ENCODE data around the gene MYO3B.
A peak's percentile ranks its signal among the peaks of the same experiment; 100 is the strongest.

The MYO3B gene

DNA sequence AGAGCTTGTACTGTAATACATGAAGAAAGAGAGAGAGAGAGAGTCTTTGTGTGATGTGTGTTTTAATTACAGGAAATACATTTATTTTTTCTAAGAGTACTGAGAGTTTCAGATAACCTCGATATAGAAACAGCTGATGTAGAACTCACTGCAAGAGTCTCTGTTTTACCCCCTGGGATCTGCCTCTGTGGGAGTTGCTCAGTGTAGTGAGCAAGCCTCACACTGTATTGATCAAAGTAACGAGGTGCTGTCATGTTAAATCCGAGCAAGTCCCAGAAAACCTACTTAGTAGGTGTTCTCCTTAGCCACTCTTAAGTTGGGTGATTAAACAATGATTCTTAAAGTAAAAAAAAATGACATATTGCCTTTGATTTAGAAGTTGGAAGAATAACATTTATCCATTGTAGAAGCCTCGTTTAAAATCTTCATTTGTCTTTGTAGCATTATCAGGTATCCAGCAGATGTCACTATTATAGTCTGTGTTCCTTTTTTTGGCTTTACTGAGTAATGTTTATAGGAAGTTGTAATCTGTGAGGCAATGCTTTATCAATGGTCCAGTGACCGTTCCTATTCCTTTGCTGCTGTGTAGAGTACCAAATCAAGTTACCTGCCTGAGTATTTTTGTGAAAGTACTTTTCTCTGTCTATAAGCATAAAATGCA lies 219.0 kb downstream of the MYO3B start:
- Mint-ChIP-seq H3K9me3 (no peaks in the 10 kb centered on the region), H3K36me3 (ENCODE audit: insufficient read depth) (no peaks in the 10 kb centered on the region), H3K27me3 (peaks cover 39 to 42% of the 10 kb centered on the region in 2 donors), H3K4me1 (ENCODE audit: low read depth in 2 of 2) (no peaks in the 10 kb centered on the region), H3K4me3 (no peak overlapping the region), H3K27ac (no peak overlapping the region)
- DNase-seq (no peak), ATAC-seq (replicated peaks) (no peak)

DNA sequence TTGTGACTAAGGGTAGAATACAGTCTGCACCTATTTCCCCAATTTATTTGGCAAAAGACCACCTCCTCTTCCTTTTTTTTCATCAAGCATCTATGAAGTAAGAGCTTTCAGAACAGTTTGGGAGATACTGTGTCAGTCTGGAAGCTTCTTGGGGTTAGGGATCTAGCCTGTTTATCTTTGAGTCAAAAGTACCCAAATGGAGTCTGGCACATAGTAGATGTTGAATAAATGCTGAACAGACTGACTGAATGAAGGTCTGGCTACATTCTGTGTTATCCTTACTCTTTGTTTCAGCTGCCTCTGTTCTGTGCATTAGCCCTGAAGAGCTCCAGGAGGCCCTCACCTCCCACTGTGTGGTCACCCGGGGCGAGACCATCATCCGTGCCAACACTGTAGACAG lies 223.2 kb downstream of the MYO3B start:
- no peak overlapping the region for H3K4me3 Mint-ChIP-seq
- peaks cover 37 to 42% of the 10 kb centered on the region in 2 donors for H3K27me3 Mint-ChIP-seq
- DNase-seq (no peak), ATAC-seq (replicated peaks) (no peak)
- no peak overlapping the region for H3K27ac Mint-ChIP-seq
- no peaks in the 10 kb centered on the region for H3K9me3 Mint-ChIP-seq
- H3K36me3 Mint-ChIP-seq (ENCODE audit: insufficient read depth): no peaks in the 10 kb centered on the region
- H3K4me1 Mint-ChIP-seq (ENCODE audit: low read depth in 2 of 2): no peaks in the 10 kb centered on the region

DNA sequence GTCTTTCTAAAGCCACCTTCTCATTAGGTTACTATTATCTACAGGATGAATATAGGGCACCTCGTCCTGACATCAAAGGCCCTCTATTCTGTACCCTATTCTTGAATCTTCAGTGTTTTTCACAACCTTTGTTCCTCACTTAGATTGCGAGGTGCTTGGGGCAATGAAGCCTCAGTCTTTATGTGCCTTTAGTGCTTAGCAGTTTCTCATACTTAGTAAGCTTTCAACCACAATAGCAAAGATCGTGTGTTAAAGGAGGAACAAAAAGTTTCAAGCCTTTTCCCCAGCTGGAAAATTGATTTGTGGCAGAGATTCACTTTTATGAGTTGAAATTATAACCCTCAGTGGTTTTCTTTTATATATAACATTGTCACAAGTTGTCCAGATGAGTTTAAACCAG lies 226.9 kb downstream of the MYO3B start:
- no peak for ATAC-seq (replicated peaks)
- H3K4me1 Mint-ChIP-seq (ENCODE audit: low read depth in 2 of 2): peaks cover 6 to 7% of the 10 kb centered on the region in 2 donors
- no peak for DNase-seq
- H3K27me3 Mint-ChIP-seq: peaks cover 34 to 60% of the 10 kb centered on the region in 2 donors
- no peaks in the 10 kb centered on the region for H3K36me3 Mint-ChIP-seq (ENCODE audit: insufficient read depth)
- H3K4me3 Mint-ChIP-seq: no peak overlapping the region
- no peaks in the 10 kb centered on the region for H3K9me3 Mint-ChIP-seq
- H3K27ac Mint-ChIP-seq: no peak overlapping the region

DNA sequence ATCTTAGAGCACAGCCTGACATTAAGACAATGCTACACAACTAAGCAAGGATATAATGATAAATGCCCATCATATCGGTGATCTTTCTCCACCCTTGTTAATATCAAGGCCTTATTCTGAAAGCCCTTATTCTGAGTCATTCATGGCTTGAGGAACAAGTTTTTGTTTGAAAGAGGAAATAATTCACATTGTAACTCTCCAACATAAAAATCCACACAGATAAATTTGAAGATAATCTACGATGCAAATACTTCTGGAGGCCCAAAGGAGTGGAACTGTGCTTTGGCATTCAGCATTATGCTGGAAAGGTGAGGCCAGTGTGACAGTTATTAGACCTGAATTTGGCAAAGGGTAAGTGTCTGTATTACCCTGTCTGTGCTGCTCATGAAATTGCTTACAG lies 227.4 kb downstream of the MYO3B start:
- Mint-ChIP-seq H3K9me3 (no peaks in the 10 kb centered on the region), H3K27ac (no peak overlapping the region), H3K36me3 (ENCODE audit: insufficient read depth) (no peaks in the 10 kb centered on the region), H3K4me3 (no peak overlapping the region), H3K27me3 (peaks cover 32 to 60% of the 10 kb centered on the region in 2 donors), H3K4me1 (ENCODE audit: low read depth in 2 of 2) (peaks cover 6 to 7% of the 10 kb centered on the region in 2 donors)
- DNase-seq: no peak
- no peak for ATAC-seq (replicated peaks)

DNA sequence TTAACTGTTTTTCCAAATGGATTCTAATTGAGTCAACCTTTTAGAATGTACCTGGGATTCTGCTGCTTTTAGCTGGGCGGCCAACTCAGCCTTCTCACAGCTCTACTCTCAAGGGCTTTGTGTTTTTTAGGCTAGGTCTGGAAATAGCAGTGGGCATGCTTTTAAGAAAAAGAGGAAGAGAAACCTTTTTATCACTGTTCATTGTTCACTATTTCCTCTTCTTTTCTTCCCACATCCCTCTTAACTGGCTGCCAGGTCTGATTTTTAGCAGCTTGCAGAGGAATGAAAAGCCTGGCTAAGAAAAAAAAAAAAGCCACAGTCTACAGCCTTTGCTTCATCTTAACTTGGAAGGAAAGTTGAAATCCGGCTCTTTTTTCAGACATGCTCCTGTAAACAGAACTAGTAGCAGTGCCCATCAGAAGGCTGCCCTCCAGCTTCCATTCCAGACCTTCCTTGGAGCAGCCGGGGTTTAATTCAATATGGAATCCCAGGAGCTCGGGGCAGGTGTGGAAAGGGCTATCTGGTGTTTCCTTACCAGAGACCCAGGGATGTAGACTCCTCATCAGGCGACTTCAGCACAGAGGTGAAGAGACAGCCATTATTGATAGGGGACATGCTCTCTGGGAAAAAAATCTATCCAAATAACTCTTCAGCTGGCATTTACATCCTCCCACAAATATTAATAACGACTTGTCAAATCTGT lies 230.7 kb downstream of the MYO3B start:
- H3K4me1 Mint-ChIP-seq (ENCODE audit: low read depth in 2 of 2): peaks cover 11 to 13% of the 10 kb centered on the region in 2 donors
- peaks cover 25 to 42% of the 10 kb centered on the region in 2 donors for H3K27me3 Mint-ChIP-seq
- no peaks in the 10 kb centered on the region for H3K9me3 Mint-ChIP-seq
- ATAC-seq (replicated peaks): peak; percentile 24
- H3K27ac Mint-ChIP-seq: peak overlapping the region in 1 of 2 donors; percentile 35
- H3K36me3 Mint-ChIP-seq (ENCODE audit: insufficient read depth): no peaks in the 10 kb centered on the region
- peak in 1 of 3 experiments; percentile 1 for DNase-seq
- peak overlapping the region; percentile 55 to 68 for H3K4me3 Mint-ChIP-seq

DNA sequence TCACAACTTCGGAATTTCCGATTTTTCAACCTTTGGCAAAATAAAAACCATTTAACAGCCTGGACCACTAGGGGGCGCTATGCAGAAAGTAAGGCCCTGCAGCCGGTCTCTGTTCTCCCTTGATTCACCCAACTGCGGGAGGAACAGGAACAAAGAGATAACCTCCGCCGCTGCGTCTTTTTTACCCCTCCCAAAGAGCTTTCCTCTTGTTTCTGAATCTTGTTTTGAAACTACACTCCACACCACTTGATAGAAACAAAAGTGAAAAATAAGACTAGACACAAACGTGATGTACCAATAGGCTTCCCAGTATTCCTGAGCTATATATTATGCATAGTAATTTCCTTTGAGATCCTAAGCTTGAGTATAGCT lies 231.2 kb downstream of the MYO3B start:
- H3K27me3 Mint-ChIP-seq: peaks cover 25 to 41% of the 10 kb centered on the region in 2 donors
- peak; percentile 76 for ATAC-seq (replicated peaks)
- peak overlapping the region; percentile 55 to 68 for H3K4me3 Mint-ChIP-seq
- no peaks in the 10 kb centered on the region for H3K36me3 Mint-ChIP-seq (ENCODE audit: insufficient read depth)
- peaks cover 11 to 13% of the 10 kb centered on the region in 2 donors for H3K4me1 Mint-ChIP-seq (ENCODE audit: low read depth in 2 of 2)
- peak; percentile 59 to 68 (median 67) for DNase-seq
- no peaks in the 10 kb centered on the region for H3K9me3 Mint-ChIP-seq
- H3K27ac Mint-ChIP-seq: peak overlapping the region in 1 of 2 donors; percentile 35

DNA sequence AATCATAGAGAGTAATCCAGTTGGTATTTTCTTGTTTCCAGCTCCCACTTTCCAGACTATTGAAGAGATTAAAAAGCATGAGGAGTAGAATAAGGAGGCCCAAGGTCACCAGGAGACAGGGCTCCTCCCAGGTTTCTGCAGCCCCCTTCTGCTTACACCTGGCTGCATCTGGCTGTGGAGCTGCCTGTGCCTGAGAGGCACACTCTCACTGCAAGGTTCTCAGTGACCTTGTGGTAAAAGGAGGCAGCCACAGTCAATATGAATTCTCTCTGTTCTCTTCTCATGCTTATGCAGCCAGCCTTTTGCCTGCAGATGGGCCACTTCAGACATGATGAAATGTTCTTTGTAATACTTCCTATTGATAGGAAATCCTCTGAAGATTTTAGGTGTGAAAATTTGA lies 233.7 kb downstream of the MYO3B start:
- no peak overlapping the region for H3K27ac Mint-ChIP-seq
- H3K36me3 Mint-ChIP-seq (ENCODE audit: insufficient read depth): peaks cover under 1% of the 10 kb centered on the region
- H3K4me3 Mint-ChIP-seq: no peak overlapping the region
- H3K4me1 Mint-ChIP-seq (ENCODE audit: low read depth in 2 of 2): peaks cover 11 to 13% of the 10 kb centered on the region in 2 donors
- DNase-seq: no peak
- H3K9me3 Mint-ChIP-seq: no peaks in the 10 kb centered on the region
- peaks cover 14 to 28% of the 10 kb centered on the region in 2 donors for H3K27me3 Mint-ChIP-seq
- peak; percentile 17 for ATAC-seq (replicated peaks)

DNA sequence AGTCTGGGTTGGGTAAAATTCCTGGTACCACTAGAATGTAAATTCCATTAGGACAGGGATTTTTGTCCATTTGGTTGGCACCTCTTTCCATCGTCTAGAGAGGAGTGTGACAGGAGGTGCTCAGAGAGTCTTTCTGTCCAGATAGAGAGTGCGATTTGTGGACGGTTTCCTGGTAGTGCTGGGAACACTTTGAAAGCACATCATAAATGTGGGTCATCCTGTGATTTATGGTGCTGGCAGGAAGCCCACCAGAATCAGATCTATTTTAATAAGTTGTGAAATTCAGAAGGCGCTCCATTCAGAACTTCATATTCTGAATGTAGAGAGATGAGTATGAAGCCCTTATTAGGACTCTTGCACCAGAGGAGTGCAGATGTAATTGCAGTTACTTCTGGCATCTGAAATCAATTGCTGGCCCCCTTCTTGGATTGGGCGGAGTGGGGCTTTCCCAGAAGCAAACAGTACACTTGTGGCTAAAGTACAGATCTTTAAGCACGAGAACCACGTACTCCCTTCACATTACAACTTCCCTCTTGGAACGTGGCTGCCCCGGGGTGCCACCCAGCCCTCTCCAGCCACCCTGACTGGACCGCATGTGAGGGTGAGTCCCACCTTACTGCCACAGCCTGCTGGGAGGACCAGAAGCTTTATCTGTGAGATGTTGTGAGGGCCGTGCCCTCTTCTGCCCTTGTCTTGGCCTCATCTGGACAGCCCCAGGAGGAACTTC lies 243.2 kb downstream of the MYO3B start:
- Mint-ChIP-seq H3K4me3 (no peak overlapping the region), H3K9me3 (no peaks in the 10 kb centered on the region), H3K27me3 (no peaks in the 10 kb centered on the region), H3K27ac (no peak overlapping the region), H3K36me3 (ENCODE audit: insufficient read depth) (peaks cover 5% of the 10 kb centered on the region), H3K4me1 (ENCODE audit: low read depth in 2 of 2) (peaks cover 1 to 17% of the 10 kb centered on the region in 2 donors)
- no peak for DNase-seq
- no peak for ATAC-seq (replicated peaks)

DNA sequence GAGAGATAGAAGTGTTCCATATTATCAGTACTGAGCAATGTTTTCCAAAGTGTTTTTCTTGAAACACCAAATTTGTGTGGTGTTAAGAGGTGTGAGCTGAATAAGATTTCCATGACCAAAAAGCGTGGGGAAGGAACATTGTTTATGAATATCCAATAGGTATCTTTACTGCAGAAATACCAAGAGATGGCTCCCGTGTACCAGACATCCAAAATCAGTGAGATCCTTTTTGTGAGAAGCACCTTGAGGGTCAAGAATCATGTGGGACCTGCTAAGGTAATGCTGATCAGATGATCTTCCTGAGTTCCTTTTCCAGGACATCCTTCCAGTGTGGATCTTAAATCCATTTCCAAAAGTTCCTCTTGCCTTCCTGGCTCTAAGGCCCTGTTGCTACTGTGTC lies 246.0 kb downstream of the MYO3B start:
- DNase-seq (no peak), ATAC-seq (replicated peaks) (no peak)
- H3K4me1 Mint-ChIP-seq (ENCODE audit: low read depth in 2 of 2): peaks cover 1 to 17% of the 10 kb centered on the region in 2 donors
- H3K4me3 Mint-ChIP-seq: no peak overlapping the region
- no peak overlapping the region for H3K27ac Mint-ChIP-seq
- H3K9me3 Mint-ChIP-seq: no peaks in the 10 kb centered on the region
- H3K27me3 Mint-ChIP-seq: no peaks in the 10 kb centered on the region
- no peaks in the 10 kb centered on the region for H3K36me3 Mint-ChIP-seq (ENCODE audit: insufficient read depth)

DNA sequence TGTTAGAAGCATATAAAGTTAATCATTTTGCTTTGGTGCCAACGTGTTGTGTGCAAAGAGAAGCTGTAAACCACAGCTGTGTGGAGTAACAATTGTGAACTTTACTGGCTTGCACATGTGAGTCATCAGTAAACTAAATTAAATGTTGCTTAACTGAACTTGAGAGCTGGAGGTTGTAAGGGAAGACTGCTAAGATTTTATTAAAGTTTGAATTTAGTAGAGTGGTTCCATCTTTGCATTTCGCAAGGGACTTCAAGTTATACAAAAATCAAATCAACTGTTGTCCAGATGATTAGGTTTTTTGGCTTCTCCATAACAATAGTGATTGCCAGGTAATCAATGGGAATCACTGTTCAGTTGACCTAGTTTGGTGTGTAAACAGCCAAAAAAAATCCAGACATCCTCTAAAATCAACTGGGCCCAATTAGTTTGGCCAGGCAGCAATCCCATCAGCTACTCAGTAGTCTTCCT lies 247.4 kb downstream of the MYO3B start:
- Mint-ChIP-seq H3K4me3 (no peak overlapping the region), H3K27me3 (no peaks in the 10 kb centered on the region), H3K27ac (no peak overlapping the region), H3K9me3 (no peaks in the 10 kb centered on the region), H3K36me3 (ENCODE audit: insufficient read depth) (no peaks in the 10 kb centered on the region), H3K4me1 (ENCODE audit: low read depth in 2 of 2) (peaks cover 1 to 17% of the 10 kb centered on the region in 2 donors)
- peak; percentile 67 for ATAC-seq (replicated peaks)
- no peak for DNase-seq

DNA sequence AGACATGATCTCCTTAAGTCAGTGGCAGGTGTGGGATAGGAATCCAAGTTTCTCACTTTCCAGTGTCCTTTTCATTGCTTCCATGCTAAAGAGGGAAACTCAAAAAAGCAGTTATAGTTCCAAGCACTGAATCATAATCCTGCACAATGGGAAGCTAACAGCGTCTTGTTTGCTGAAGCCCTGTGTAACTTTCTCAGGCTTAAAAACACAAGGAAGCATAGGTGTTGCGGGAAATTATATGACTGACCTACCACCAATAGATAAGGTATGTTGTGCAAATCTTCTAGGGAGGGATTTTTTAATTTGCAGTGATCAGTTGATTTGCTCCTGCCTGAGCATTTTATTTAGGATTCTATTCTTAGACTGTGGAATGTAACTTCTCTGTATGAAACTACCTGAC lies 250.9 kb downstream of the MYO3B start:
- Mint-ChIP-seq H3K4me1 (ENCODE audit: low read depth in 2 of 2) (peaks cover 0 to 9% of the 10 kb centered on the region in 2 donors), H3K27ac (no peak overlapping the region), H3K27me3 (no peaks in the 10 kb centered on the region), H3K9me3 (no peaks in the 10 kb centered on the region), H3K36me3 (ENCODE audit: insufficient read depth) (no peaks in the 10 kb centered on the region), H3K4me3 (no peak overlapping the region)
- DNase-seq: no peak
- no peak for ATAC-seq (replicated peaks)

DNA sequence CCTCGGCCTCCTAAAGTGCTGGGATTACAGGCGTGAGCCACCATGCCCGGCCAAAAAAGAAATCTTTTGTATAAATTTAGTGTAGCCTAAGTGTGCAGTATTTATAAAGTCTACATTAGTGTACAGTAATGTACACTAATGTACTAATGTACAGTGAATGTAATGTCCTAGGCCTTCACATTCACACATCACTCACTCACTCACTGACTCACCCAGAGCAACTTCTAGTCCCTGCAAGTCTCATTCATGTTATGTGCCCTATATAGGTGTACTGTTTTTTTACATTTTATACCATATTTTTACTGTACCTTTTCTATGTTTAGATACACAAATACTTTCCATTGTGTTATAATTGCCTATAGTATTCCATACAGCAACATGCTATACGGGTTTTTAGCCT lies 254.9 kb downstream of the MYO3B start:
- no peak overlapping the region for H3K4me3 Mint-ChIP-seq
- H3K9me3 Mint-ChIP-seq: no peaks in the 10 kb centered on the region
- no peaks in the 10 kb centered on the region for H3K36me3 Mint-ChIP-seq (ENCODE audit: insufficient read depth)
- H3K27me3 Mint-ChIP-seq: no peaks in the 10 kb centered on the region
- no peak overlapping the region for H3K27ac Mint-ChIP-seq
- peaks cover 26 to 35% of the 10 kb centered on the region in 2 donors for H3K4me1 Mint-ChIP-seq (ENCODE audit: low read depth in 2 of 2)
- ATAC-seq (replicated peaks) (no peak), DNase-seq (no peak)

DNA sequence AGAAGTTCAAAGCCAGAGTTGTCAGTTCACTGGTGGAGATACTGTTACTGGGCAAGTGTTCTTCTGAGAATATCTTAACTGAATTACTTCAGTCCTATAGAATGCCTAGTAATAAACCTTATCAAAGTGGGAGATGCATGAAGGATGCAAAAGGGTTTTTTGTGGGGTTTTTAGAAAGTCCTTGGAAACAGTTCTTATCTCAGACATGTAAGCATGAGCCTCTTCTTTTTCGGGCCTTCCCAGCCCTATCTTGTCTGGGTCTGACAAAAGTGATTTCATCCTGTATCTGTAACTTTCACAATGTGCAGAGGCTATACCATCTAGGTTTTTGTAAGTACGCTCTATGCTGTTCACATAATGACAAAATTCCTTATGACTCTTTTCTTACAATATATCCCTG lies 255.5 kb downstream of the MYO3B start:
- Mint-ChIP-seq H3K27me3 (no peaks in the 10 kb centered on the region), H3K27ac (no peak overlapping the region), H3K4me3 (no peak overlapping the region), H3K36me3 (ENCODE audit: insufficient read depth) (no peaks in the 10 kb centered on the region), H3K9me3 (no peaks in the 10 kb centered on the region), H3K4me1 (ENCODE audit: low read depth in 2 of 2) (peaks cover 29 to 41% of the 10 kb centered on the region in 2 donors)
- ATAC-seq (replicated peaks) (no peak), DNase-seq (no peak)

Data from effector memory CD8-positive, alpha-beta T cell (primary cell).